GM23338 (cell line): ENCODE results near the gene ELMO2. TPM values are rescaled to one million over a fixed set of nuclear protein-coding genes. Genes with fewer than 3 reads are reported as not detected.

Source experiments
- ATAC-seq: fragments of 200-7000 bp; cut with Tn5 transposase; 3 replicates; pipeline ENCODE4 v1.9.1; 2020
- DNase-seq: peaks from one replicate; pipeline ENCODE4 v3.0.0-alpha.2; 2015; ENCODE audit warnings: low spot score
- H2AFZ ChIP-seq: fragments of 200-600 bp; sonication (generic); 2 replicates; pipeline ENCODE4 v1.8.0; 2016; ENCODE audit warnings: antibody characterized with exemption, mild to moderate bottlenecking, moderate library complexity
- H3F3A ChIP-seq: fragments of 200-600 bp; sonication (generic); replicated peaks from 2 replicates; pipeline ENCODE4 v1.8.0; 2017; ENCODE audit warnings: antibody characterized with exemption, mixed run types, low read depth
- H3K27ac ChIP-seq: fragments of 200-600 bp; sonication (generic); 2 replicates; pipeline ENCODE4 v1.6.1; 2016; ENCODE audit warnings: low read depth
- H3K27me3 ChIP-seq: fragments of 200-600 bp; sonication (generic); 2 replicates; pipeline ENCODE4 v1.8.0; 2016; ENCODE audit warnings: mild to moderate bottlenecking, mixed run types, moderate library complexity; ENCODE audit not compliant: insufficient read depth
- H3K36me3 ChIP-seq: fragments of 200-600 bp; sonication (generic); 2 replicates; pipeline ENCODE4 v1.8.0; 2016; ENCODE audit warnings: mild to moderate bottlenecking; ENCODE audit not compliant: insufficient read depth
- H3K4me1 ChIP-seq: fragments of 200-600 bp; sonication (generic); 2 replicates; pipeline ENCODE4 v1.8.0; 2016; ENCODE audit warnings: mild to moderate bottlenecking, moderate library complexity; ENCODE audit not compliant: insufficient read depth
- H3K4me2 ChIP-seq: fragments of 200-600 bp; sonication (generic); 2 replicates; pipeline ENCODE4 v1.7.1; 2017; ENCODE audit warnings: mixed run types
- H3K4me3 ChIP-seq: fragments of 200-600 bp; sonication (generic); 2 replicates; pipeline ENCODE4 v1.6.1; 2016; ENCODE audit warnings: mixed run types
- H3K79me2 ChIP-seq: fragments of 200-600 bp; sonication (generic); replicated peaks from 2 replicates; pipeline ENCODE4 v1.8.0; 2017; ENCODE audit warnings: mild to moderate bottlenecking; ENCODE audit not compliant: insufficient read depth
- H3K9me2 ChIP-seq: fragments of 200-600 bp; sonication (generic); 2 replicates; pipeline ENCODE4 v1.8.0; 2017; ENCODE audit not compliant: insufficient read depth
- H4K20me1 ChIP-seq: fragments of 200-600 bp; sonication (generic); replicated peaks from 2 replicates; pipeline ENCODE4 v1.8.0; 2017; ENCODE audit warnings: mild to moderate bottlenecking; ENCODE audit not compliant: insufficient read depth
- H3K27ac Mint-ChIP-seq: 2 replicates; pipeline ENCODE4 v1.8.0; 2020; ENCODE audit warnings: inconsistent platforms, mild to moderate bottlenecking, moderate library complexity, mixed read lengths
- H3K27me3 Mint-ChIP-seq: 3 replicates; pipeline ENCODE4 v1.8.0; 2022; ENCODE audit warnings: low read depth, mild to moderate bottlenecking, moderate library complexity, mixed read lengths, inconsistent platforms; ENCODE audit not compliant: insufficient read depth, poor library complexity
- H3K36me3 Mint-ChIP-seq: 3 replicates; pipeline ENCODE4 v1.8.0; 2021; ENCODE audit warnings: low read depth, mild to moderate bottlenecking, inconsistent platforms, moderate library complexity, mixed read lengths
- H3K4me1 Mint-ChIP-seq: 3 replicates; pipeline ENCODE4 v1.8.0; 2020; ENCODE audit warnings: mild to moderate bottlenecking, inconsistent platforms, mixed read lengths
- H3K4me3 Mint-ChIP-seq: 3 replicates; pipeline ENCODE4 v1.8.0; 2021; ENCODE audit warnings: moderate library complexity, mild to moderate bottlenecking, inconsistent platforms, mixed read lengths
- H3K9me3 Mint-ChIP-seq: 3 replicates; pipeline ENCODE4 v1.8.0; 2020; ENCODE audit warnings: moderate library complexity, mild to moderate bottlenecking, inconsistent platforms, mixed read lengths
- ETS1 ChIP-seq: IDR thresholded peaks from 2 replicates; pipeline ENCODE4 v1.6.1; 2016; ENCODE audit warnings: antibody characterized with exemption
- JUNB ChIP-seq: IDR thresholded peaks from one replicate; pipeline ENCODE4 v1.6.1; 2016; ENCODE audit warnings: antibody characterized with exemption; ENCODE audit not compliant: unreplicated experiment
- POLR2AphosphoS5 ChIP-seq: IDR thresholded peaks from 2 replicates; pipeline ENCODE4 v1.6.1; 2016; ENCODE audit warnings: antibody characterized with exemption, low read depth
- STAT1 ChIP-seq: IDR thresholded peaks from one replicate; pipeline ENCODE4 v1.6.1; 2016; ENCODE audit warnings: antibody characterized with exemption; ENCODE audit not compliant: unreplicated experiment
- ZNF114 ChIP-seq: fragments of 250-450 bp; sonication (Bioruptor Pico); IDR thresholded peaks from 2 replicates; pipeline ENCODE4 v1.5.0; 2020; ENCODE audit warnings: mild to moderate bottlenecking, moderate library complexity
- polyA plus RNA-seq: library from polyadenylated mRNA; unstranded; fragments of >200 nt; fragmentation: Nextera tagmentation; extraction: Ambion mirVana; gene quantifications from 2 replicates; pipeline ENCODE4 v1.2.1, GENCODE V29; 2016
- total RNA-seq: library from RNA; depleted of rRNA; stranded (reverse); fragments of >200 nt; shearing (Covaris generic); gene quantifications from 2 replicates; pipeline ENCODE4 v1.2.3, GENCODE V29; 2014
- TF ChIP-seq, protein P1 (sequence below): IDR thresholded peaks from one replicate; pipeline ENCODE4 v1.6.1; 2018; ENCODE audit warnings: antibody characterized with exemption; ENCODE audit not compliant: unreplicated experiment
- TF ChIP-seq, protein P2 (sequence below): fragments of 250-450 bp; sonication (Bioruptor Pico); IDR thresholded peaks from 2 replicates; pipeline ENCODE4 v1.5.0; 2020; ENCODE audit warnings: mild to moderate bottlenecking, moderate library complexity

ELMO2 gene
- total and polyA plus RNA-seq, 2 experiments from 2014 or later: 15.1 to 44.1 TPM

DNA sequence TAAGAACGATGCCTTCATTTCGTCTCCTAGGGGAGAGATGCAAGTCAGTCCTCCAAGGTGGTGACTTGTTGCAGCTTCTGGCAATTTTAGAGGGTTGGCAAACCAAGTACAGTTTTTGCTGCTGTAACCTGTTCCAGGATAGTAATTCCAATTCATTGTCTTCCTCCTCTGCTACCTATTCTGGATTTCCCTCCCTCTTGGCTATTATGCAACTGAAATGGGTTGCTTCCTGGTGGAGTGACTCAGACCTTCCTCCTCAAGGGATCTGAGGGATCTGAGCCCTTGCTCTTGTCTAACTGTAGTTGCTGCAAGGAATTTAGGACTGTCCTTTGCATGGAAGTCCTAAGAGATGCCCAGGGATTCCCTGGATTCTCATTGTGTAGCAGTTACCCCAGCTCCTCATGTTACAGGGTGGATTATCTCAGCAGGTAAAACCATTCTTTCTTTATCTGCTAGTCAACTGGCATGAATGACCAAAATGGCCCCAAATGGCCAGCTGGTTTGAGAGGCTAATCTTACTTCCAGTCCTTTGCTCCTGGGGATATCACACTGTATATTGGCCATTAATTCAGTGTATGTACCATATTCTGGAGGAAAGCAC lies 17.6 kb upstream of the ELMO2 start:
- ATAC-seq (peak; percentile 76), DNase-seq (no peak)
- no peaks in the 10 kb centered on the region for H3K36me3 Mint-ChIP-seq

More for the DNA sequence above, 17.6 kb upstream of the ELMO2 start:
- peaks cover 11% of the 10 kb centered on the region for H3K4me1 Mint-ChIP-seq
- H3K27me3 ChIP-seq: no peaks in the 10 kb centered on the region
- H3K27ac ChIP-seq: no peak overlapping the region
- H3K4me1 ChIP-seq: no peaks in the 10 kb centered on the region; the same call in 1 of the 2 replicates
- no peaks in the 10 kb centered on the region for H3K79me2 ChIP-seq
- H4K20me1 ChIP-seq: no peaks in the 10 kb centered on the region; the same call in 1 of the 2 replicates
- H3F3A ChIP-seq: no peaks in the 10 kb centered on the region
- no peak overlapping the region for H3K4me2 ChIP-seq
- no peaks in the 10 kb centered on the region for H3K9me3 Mint-ChIP-seq
- no peak overlapping the region for H3K27ac Mint-ChIP-seq
- no peaks in the 10 kb centered on the region for H3K36me3 ChIP-seq
- no peak overlapping the region for H3K4me3 Mint-ChIP-seq
- H3K4me3 ChIP-seq: no peak overlapping the region
- no peak overlapping the region for H2AFZ ChIP-seq
- H3K9me2 ChIP-seq: no peaks in the 10 kb centered on the region
- TF ChIP-seq, protein P1, sequence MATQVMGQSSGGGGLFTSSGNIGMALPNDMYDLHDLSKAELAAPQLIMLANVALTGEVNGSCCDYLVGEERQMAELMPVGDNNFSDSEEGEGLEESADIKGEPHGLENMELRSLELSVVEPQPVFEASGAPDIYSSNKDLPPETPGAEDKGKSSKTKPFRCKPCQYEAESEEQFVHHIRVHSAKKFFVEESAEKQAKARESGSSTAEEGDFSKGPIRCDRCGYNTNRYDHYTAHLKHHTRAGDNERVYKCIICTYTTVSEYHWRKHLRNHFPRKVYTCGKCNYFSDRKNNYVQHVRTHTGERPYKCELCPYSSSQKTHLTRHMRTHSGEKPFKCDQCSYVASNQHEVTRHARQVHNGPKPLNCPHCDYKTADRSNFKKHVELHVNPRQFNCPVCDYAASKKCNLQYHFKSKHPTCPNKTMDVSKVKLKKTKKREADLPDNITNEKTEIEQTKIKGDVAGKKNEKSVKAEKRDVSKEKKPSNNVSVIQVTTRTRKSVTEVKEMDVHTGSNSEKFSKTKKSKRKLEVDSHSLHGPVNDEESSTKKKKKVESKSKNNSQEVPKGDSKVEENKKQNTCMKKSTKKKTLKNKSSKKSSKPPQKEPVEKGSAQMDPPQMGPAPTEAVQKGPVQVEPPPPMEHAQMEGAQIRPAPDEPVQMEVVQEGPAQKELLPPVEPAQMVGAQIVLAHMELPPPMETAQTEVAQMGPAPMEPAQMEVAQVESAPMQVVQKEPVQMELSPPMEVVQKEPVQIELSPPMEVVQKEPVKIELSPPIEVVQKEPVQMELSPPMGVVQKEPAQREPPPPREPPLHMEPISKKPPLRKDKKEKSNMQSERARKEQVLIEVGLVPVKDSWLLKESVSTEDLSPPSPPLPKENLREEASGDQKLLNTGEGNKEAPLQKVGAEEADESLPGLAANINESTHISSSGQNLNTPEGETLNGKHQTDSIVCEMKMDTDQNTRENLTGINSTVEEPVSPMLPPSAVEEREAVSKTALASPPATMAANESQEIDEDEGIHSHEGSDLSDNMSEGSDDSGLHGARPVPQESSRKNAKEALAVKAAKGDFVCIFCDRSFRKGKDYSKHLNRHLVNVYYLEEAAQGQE: no peak
- TF ChIP-seq ETS1: no peak
- TF ChIP-seq POLR2AphosphoS5: no peak
- TF ChIP-seq STAT1: no peak
- TF ChIP-seq ZNF114 (CRISPR knock-in tag): no peak
- TF ChIP-seq JUNB: no peak
- TF ChIP-seq, protein P2, sequence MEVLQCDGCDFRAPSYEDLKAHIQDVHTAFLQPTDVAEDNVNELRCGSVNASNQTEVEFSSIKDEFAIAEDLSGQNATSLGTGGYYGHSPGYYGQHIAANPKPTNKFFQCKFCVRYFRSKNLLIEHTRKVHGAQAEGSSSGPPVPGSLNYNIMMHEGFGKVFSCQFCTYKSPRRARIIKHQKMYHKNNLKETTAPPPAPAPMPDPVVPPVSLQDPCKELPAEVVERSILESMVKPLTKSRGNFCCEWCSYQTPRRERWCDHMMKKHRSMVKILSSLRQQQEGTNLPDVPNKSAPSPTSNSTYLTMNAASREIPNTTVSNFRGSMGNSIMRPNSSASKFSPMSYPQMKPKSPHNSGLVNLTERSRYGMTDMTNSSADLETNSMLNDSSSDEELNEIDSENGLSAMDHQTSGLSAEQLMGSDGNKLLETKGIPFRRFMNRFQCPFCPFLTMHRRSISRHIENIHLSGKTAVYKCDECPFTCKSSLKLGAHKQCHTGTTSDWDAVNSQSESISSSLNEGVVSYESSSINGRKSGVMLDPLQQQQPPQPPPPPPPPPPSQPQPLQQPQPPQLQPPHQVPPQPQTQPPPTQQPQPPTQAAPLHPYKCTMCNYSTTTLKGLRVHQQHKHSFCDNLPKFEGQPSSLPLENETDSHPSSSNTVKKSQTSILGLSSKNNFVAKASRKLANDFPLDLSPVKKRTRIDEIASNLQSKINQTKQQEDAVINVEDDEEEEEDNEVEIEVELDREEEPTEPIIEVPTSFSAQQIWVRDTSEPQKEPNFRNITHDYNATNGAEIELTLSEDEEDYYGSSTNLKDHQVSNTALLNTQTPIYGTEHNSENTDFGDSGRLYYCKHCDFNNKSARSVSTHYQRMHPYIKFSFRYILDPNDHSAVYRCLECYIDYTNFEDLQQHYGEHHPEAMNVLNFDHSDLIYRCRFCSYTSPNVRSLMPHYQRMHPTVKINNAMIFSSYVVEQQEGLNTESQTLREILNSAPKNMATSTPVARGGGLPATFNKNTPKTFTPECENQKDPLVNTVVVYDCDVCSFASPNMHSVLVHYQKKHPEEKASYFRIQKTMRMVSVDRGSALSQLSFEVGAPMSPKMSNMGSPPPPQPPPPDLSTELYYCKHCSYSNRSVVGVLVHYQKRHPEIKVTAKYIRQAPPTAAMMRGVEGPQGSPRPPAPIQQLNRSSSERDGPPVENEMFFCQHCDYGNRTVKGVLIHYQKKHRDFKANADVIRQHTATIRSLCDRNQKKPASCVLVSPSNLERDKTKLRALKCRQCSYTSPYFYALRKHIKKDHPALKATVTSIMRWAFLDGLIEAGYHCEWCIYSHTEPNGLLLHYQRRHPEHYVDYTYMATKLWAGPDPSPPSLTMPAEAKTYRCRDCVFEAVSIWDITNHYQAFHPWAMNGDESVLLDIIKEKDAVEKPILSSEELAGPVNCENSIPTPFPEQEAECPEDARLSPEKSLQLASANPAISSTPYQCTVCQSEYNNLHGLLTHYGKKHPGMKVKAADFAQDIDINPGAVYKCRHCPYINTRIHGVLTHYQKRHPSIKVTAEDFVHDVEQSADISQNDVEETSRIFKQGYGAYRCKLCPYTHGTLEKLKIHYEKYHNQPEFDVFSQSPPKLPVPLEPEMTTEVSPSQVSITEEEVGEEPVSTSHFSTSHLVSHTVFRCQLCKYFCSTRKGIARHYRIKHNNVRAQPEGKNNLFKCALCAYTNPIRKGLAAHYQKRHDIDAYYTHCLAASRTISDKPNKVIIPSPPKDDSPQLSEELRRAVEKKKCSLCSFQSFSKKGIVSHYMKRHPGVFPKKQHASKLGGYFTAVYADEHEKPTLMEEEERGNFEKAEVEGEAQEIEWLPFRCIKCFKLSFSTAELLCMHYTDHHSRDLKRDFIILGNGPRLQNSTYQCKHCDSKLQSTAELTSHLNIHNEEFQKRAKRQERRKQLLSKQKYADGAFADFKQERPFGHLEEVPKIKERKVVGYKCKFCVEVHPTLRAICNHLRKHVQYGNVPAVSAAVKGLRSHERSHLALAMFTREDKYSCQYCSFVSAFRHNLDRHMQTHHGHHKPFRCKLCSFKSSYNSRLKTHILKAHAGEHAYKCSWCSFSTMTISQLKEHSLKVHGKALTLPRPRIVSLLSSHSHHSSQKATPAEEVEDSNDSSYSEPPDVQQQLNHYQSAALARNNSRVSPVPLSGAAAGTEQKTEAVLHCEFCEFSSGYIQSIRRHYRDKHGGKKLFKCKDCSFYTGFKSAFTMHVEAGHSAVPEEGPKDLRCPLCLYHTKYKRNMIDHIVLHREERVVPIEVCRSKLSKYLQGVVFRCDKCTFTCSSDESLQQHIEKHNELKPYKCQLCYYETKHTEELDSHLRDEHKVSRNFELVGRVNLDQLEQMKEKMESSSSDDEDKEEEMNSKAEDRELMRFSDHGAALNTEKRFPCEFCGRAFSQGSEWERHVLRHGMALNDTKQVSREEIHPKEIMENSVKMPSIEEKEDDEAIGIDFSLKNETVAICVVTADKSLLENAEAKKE: 0 out of 2 replicates have a peak, but pooled peaks have one; percentile 50
- H3K27me3 Mint-ChIP-seq: no peaks in the 10 kb centered on the region
